K562 (cell line): ENCODE measurements around the gene SEL1L. TPM values are rescaled to one million over a fixed set of nuclear protein-coding genes. Genes with fewer than 3 reads are reported as not detected.

Experiments used
- ATAC-seq: fragments of 200-7000 bp; cut with Tn5 transposase; 3 replicates; pipeline ENCODE4 v1.9.1; 2020; ENCODE audit warnings: moderate library complexity
- BruUV-seq: library from RNA; stranded (reverse); fragments of 400-500 nt; replicated peaks from 2 replicates; lab custom pipeline; 2021; lab: Mats Ljungman, UMichigan
- CTCF ChIA-PET: fragments of 300-600 bp; formaldehyde crosslinking; extraction: SDS; loops from one replicate; lab custom pipeline; 2021; ENCODE audit warnings: low intra/inter-chr PET ratio; lab: Yijun Ruan, JAX
- POLR2A ChIA-PET: fragments of 300-600, 350-650 bp; sonication (Branson Sonifier 250); formaldehyde crosslinking; extraction: SDS; loops from one replicate; lab custom pipeline; 2021; ENCODE audit warnings: antibody characterized with exemption, inconsistent platforms; lab: Yijun Ruan, JAX
- DNase-seq, 4 experiments: peaks; one replicate each; pipeline versions ENCODE4 v3.0.0 to v3.0.0-alpha.2; 2011 to 2018; ENCODE audit warnings: low spot score in 3 of 4, mixed read lengths in 3 of 4; ENCODE audit errors: extremely low read depth in 1 of 4
- FAIRE-seq: peaks from 2 replicates; lab custom pipeline; 2011; peaks lifted over from hg19 to GRCh38; lab: Jason Lieb, UNC
- H2AFZ ChIP-seq: 2 replicates; pipeline ENCODE4 v1.6.0; 2011; ENCODE audit warnings: low read depth, low read length, control low read depth, inconsistent platforms
- H3K27ac ChIP-seq: fragments of 200-600 bp; 3 replicates; pipeline ENCODE4 v1.8.0; 2011; ENCODE audit warnings: low read depth, mild to moderate bottlenecking, control low read depth, inconsistent platforms, low read length, moderate library complexity, mixed read lengths; ENCODE audit errors: extremely low read depth
- H3K27me3 ChIP-seq, 2 experiments: fragments of 300-600 bp in 1 of 2; 2 replicates in 1 of 2; 3 replicates in 1 of 2; pipeline versions ENCODE4 v1.6.0 to v1.8.0; 2011; ENCODE audit warnings: inconsistent platforms in 2 of 2, low read length in 2 of 2, mild to moderate bottlenecking in 1 of 2, mixed read lengths in 1 of 2, moderate library complexity in 1 of 2; ENCODE audit not compliant: control insufficient read depth in 2 of 2, insufficient read depth in 2 of 2
- H3K36me3 ChIP-seq: fragments of 300-600 bp; 3 replicates; pipeline ENCODE4 v1.8.0; 2011; ENCODE audit warnings: mild to moderate bottlenecking, low read length, inconsistent platforms; ENCODE audit not compliant: control insufficient read depth, insufficient read depth
- H3K4me1 ChIP-seq, 2 experiments: fragments of 200-600 bp in 1 of 2; replicated peaks in 1 of 2; 2 replicates in 1 of 2; 3 replicates in 1 of 2; pipeline versions ENCODE4 v1.5.1 to v1.8.0; 2011; ENCODE audit warnings: inconsistent platforms in 2 of 2, low read length in 2 of 2, mild to moderate bottlenecking in 1 of 2, mixed read lengths in 1 of 2, moderate library complexity in 1 of 2; ENCODE audit not compliant: control insufficient read depth in 2 of 2, insufficient read depth in 2 of 2
- H3K4me2 ChIP-seq: 2 replicates; pipeline ENCODE4 v1.6.1; 2011; ENCODE audit warnings: low read length, control low read depth, inconsistent platforms, mixed read lengths; ENCODE audit not compliant: insufficient read depth
- H3K4me3 ChIP-seq: fragments of 200-600 bp; sonication (generic), shearing (Covaris generic); 2 replicates; pipeline ENCODE4 v1.5.1; 2016; ENCODE audit warnings: control low read depth, inconsistent platforms
- H3K79me2 ChIP-seq: fragments of 200-600 bp; 3 replicates; pipeline ENCODE4 v1.8.0; 2011; ENCODE audit warnings: low read length, inconsistent platforms; ENCODE audit not compliant: control insufficient read depth, insufficient read depth
- H3K9ac ChIP-seq, 2 experiments: 2 replicates each; pipeline versions ENCODE4 v1.6.0 to v1.6.1; 2011; ENCODE audit warnings: low read depth in 2 of 2, low read length in 2 of 2, control low read depth in 1 of 2, inconsistent platforms in 1 of 2, mild to moderate bottlenecking in 1 of 2, mixed read lengths in 1 of 2; ENCODE audit not compliant: insufficient read depth in 1 of 2
- H3K9me1 ChIP-seq: one replicate; pipeline ENCODE4 v1.6.0; 2011; ENCODE audit warnings: inconsistent platforms, mild to moderate bottlenecking, low read length, moderate library complexity; ENCODE audit not compliant: control insufficient read depth, insufficient read depth
- H3K9me3 ChIP-seq: replicated peaks from 2 replicates; pipeline ENCODE4 v1.5.1; 2011; ENCODE audit warnings: low read depth, low read length, inconsistent platforms; ENCODE audit not compliant: control insufficient read depth, insufficient read depth
- H4K20me1 ChIP-seq: replicated peaks from 2 replicates; pipeline ENCODE4 v1.6.1; 2011; ENCODE audit warnings: low read length, inconsistent platforms, mixed read lengths; ENCODE audit not compliant: control insufficient read depth, insufficient read depth
- ATF3 ChIP-seq, 2 experiments: fragments of 450-650 bp in 1 of 2; sonication (generic) in 1 of 2; formaldehyde crosslinking in 1 of 2; IDR thresholded peaks in 1 of 2; conservative IDR thresholded peaks in 1 of 2; 2 replicates each; pipeline versions ENCODE4 v1.6.1 to v1.8.1; 2016 to 2023; ENCODE audit warnings: mild to moderate bottlenecking in 2 of 2, moderate library complexity in 2 of 2, inconsistent platforms in 1 of 2, missing genetic modification reagents in 1 of 2
- ATF4 ChIP-seq: fragments of 450-650 bp; formaldehyde crosslinking; IDR thresholded peaks from 2 replicates; pipeline ENCODE4 v1.4.0; 2022; ENCODE audit warnings: mild to moderate bottlenecking, moderate library complexity
- ATF7 ChIP-seq: fragments of 450-650 bp; IDR thresholded peaks from 2 replicates; pipeline ENCODE4 v1.7.1; 2014; ENCODE audit warnings: mild to moderate bottlenecking, moderate library complexity
- CEBPG ChIP-seq, 3 experiments: fragments of 200-800 bp in 1 of 3; sonication (Bioruptor generic) in 1 of 3; sonication (generic) in 1 of 3; formaldehyde crosslinking in 1 of 3; IDR thresholded peaks in 2 of 3; conservative IDR thresholded peaks in 1 of 3; 2 replicates each; pipeline versions ENCODE4 v1.6.1 to v1.8.0; 2016 to 2022; ENCODE audit warnings: missing compliant biosample characterization in 2 of 3, missing genetic modification characterization in 2 of 3, mild to moderate bottlenecking in 1 of 3, missing genetic modification reagents in 1 of 3
- CTBP1 ChIP-seq: fragments of 450-650 bp; IDR thresholded peaks from 2 replicates; pipeline ENCODE4 v1.6.1; 2016; ENCODE audit warnings: borderline replicate concordance
- FOS ChIP-seq: IDR thresholded peaks from 3 replicates; pipeline ENCODE4 v1.6.1; 2011; ENCODE audit not compliant: insufficient read length; ENCODE audit errors: extremely low read depth
- JUND ChIP-seq, 2 experiments: IDR thresholded peaks; 2 replicates in 1 of 2; 3 replicates in 1 of 2; pipeline ENCODE4 v1.6.1; 2011; ENCODE audit warnings: borderline replicate concordance in 2 of 2, low read depth in 2 of 2, low read length in 2 of 2, improper control_type of control experiment in 1 of 2, missing biosample characterization in 1 of 2, missing genetic modification characterization in 1 of 2, missing genetic modification reagents in 1 of 2
- RFX1 ChIP-seq: fragments of 450-650 bp; IDR thresholded peaks from 2 replicates; pipeline ENCODE4 v1.6.1; 2016; ENCODE audit warnings: mild to moderate bottlenecking, moderate library complexity
- SNRNP70 ChIP-seq: fragments of 200-400 bp; formaldehyde crosslinking; optimal IDR thresholded peaks from 2 replicates; pipeline ENCODE3; 2017; ENCODE audit warnings: low read depth, low read length
- SOX6 ChIP-seq: fragments of 450-650 bp; IDR thresholded peaks from 2 replicates; pipeline ENCODE4 v1.6.1; 2014; ENCODE audit warnings: mild to moderate bottlenecking
- TRIM24 ChIP-seq, 2 experiments: fragments of 450-650 bp; IDR thresholded peaks; 2 replicates each; pipeline ENCODE4 v1.6.1; 2016
- ZNF316 ChIP-seq: fragments of 450-650 bp; IDR thresholded peaks from 2 replicates; pipeline ENCODE4 v1.6.1; 2016
- ZNF431 ChIP-seq: sonication (generic); formaldehyde crosslinking; IDR thresholded peaks from 2 replicates; pipeline ENCODE4 v1.8.0; 2022; ENCODE audit warnings: mild to moderate bottlenecking, missing genetic modification reagents
- ZNF780A ChIP-seq: fragments of 250-450 bp; sonication (Bioruptor Pico); IDR thresholded peaks from 2 replicates; pipeline ENCODE4 v1.5.0; 2021; ENCODE audit warnings: mild to moderate bottlenecking
- WGBS: fragments of 100-300 bp; shearing (Covaris generic); methylation state at CpG from one replicate; pipeline ENCODE4 v1.1.6; 2016; ENCODE audit warnings: low coverage, mixed read lengths; ENCODE audit not compliant: insufficient coverage; ENCODE audit errors: missing lambda C conversion rate; 5-methylcytosine and 5-hydroxymethylcytosine counted together
- in situ Hi-C: fragments of 300-500 bp; cut with MboI; formaldehyde crosslinking; loops from 4 replicates; pipeline ENCODE4 v1.15.0; 2018; ENCODE audit warnings: inconsistent platforms, mixed read lengths
- intact Hi-C: fragments of 100-400 bp; cut with micrococcal nuclease; formaldehyde crosslinking; loops from 2 replicates; pipeline ENCODE4 v1.14.2; 2022
- polyA plus RNA-seq, 8 experiments: library from polyadenylated mRNA; depleted of rRNA in 4 of 8; stranded (reverse) in 5 of 8; unstranded in 3 of 8; fragments of >200 nt; fragmentation: Nextera tagmentation in 2 of 8; fragmentation: Illumina TruSeq in 1 of 8; extraction: Ambion mirVana in 2 of 8; extraction: Trizol in 1 of 8; gene quantifications; 2 replicates each; pipeline versions ENCODE4 v1.2.1 to v1.2.3, GENCODE V29; 2011 to 2014; ENCODE audit warnings: inconsistent platforms in 1 of 8, missing spikeins in 1 of 8
- total RNA-seq, 7 experiments: library from RNA; depleted of rRNA in 6 of 7; stranded (reverse); fragments of >200 nt in 6 of 7; fragmentation: Illumina TruSeq in 2 of 7; extraction: Trizol in 2 of 7; gene quantifications; 2 replicates each; pipeline versions ENCODE4 v1.2.1 to v1.2.3, GENCODE V29; 2011 to 2021; ENCODE audit warnings: low replicate concordance in 1 of 7

The SEL1L gene
- total and polyA plus RNA-seq, 9 of the 15 experiments (the other 6 are each of a cell fraction or from before 2014, with no cell fraction given): 7.7 to 21.1 (median 13.6) TPM

GRCh38 chr14:81559385-81559784 is 25.7 kb upstream of the SEL1L start:
- Histone ChIP-seq H3K9ac (no peak overlapping the region), H3K36me3 (no peaks in the 10 kb centered on the region), H3K4me3 (no peak overlapping the region), H3K9me3 (no peaks in the 10 kb centered on the region), H3K4me2 (no peak overlapping the region), H3K9me1 (no peaks in the 10 kb centered on the region), H3K27me3 (no peaks in the 10 kb centered on the region), H3K4me1 (no peaks in the 10 kb centered on the region), H3K79me2 (no peaks in the 10 kb centered on the region), H4K20me1 (no peaks in the 10 kb centered on the region), H2AFZ (no peak overlapping the region), H3K27ac (no peak overlapping the region)
- CTCF ChIA-PET: no interaction called here
- FAIRE-seq (no peak), ATAC-seq (no peak), DNase-seq (no peak)
- WGBS: 0% methylated on average over 3 of the region's 3 CpGs
- TF ChIP-seq ZNF431 (CRISPR knock-in tag) (peak; percentile 37; the same call in 1 of the 2 replicates), ZNF316 (no peak)
- BruUV-seq: no TSS peak
- POLR2A ChIA-PET: no interaction called here
- intact Hi-C loops (no loop called here), in situ Hi-C loops (no loop called here)

- Histone ChIP-seq H3K4me2 (no peak overlapping the region), H3K27ac (no peak overlapping the region), H3K9me1 (no peaks in the 10 kb centered on the region), H3K9ac (no peak overlapping the region), H3K4me3 (no peak overlapping the region), H4K20me1 (no peaks in the 10 kb centered on the region), H3K79me2 (no peaks in the 10 kb centered on the region), H3K36me3 (no peaks in the 10 kb centered on the region), H3K4me1 (no peaks in the 10 kb centered on the region; a peak in 1 of 5 replicates), H3K27me3 (no peaks in the 10 kb centered on the region), H2AFZ (no peak overlapping the region), H3K9me3 (no peaks in the 10 kb centered on the region)
- DNase-seq (no peak), ATAC-seq (no peak; the same call in 2 of the 3 replicates), FAIRE-seq (no peak)
- in situ Hi-C loops (no loop called here), intact Hi-C loops (no loop called here)
- BruUV-seq: no TSS peak
- ChIA-PET POLR2A (no interaction called here), CTCF (no interaction called here)
- TF ChIP-seq ZNF431 (CRISPR knock-in tag) (no peak), ATF7 (peak; percentile 40; the same call in 1 of the 2 replicates), RFX1 (peak; percentile 39), FOS (no peak), SOX6 (peak; percentile 54; the same call in 1 of the 2 replicates), ZNF780A (CRISPR knock-in tag) (no peak), CEBPG (CRISPR knock-in tag; IDR thresholded peaks at IDR 0.05) (no peak), CEBPG (tag; conservative IDR thresholded peaks at IDR 0.05 in 1 of 2, IDR thresholded peaks at IDR 0.05 in 1 of 2) (peak in 1 of 2 experiments; percentile 90; a peak in 2 of 4 replicates), SNRNP70 (no peak), TRIM24 (IDR thresholded peaks at IDR 0.05) (peak in 1 of 2 experiments; percentile 56; a peak in 1 of 4 replicates), ATF3 (IDR thresholded peaks at IDR 0.05) (peak; percentile 59; the same call in 1 of the 2 replicates), ATF3 (CRISPR knock-in tag; conservative IDR thresholded peaks at IDR 0.05) (no peak), CTBP1 (0 out of 2 replicates have a peak, but pooled peaks have one; percentile 16), ATF4 (CRISPR knock-in tag) (peak; percentile 64; the same call in 1 of the 2 replicates), JUND (IDR thresholded peaks at IDR 0.05; ENCODE audit: borderline replicate concordance, low read depth, low read length) (peak; percentile 12; the same call in 1 of the 2 replicates), JUND (tag; IDR thresholded peaks at IDR 0.05; ENCODE audit: borderline replicate concordance, low read depth, low read length) (no peak)
- WGBS: 0% methylated on average over 1 of the region's 1 CpG
Observed at GRCh38 chr14:81557146-81557545, 23.5 kb upstream of the SEL1L start.
